WTC11 (cell line): ENCODE data around the gene ANO7. TPM values are rescaled to one million over a fixed set of nuclear protein-coding genes. Genes with fewer than 3 reads are reported as not detected.

Experiments used
- ATAC-seq: fragments of 200-7000 bp; cut with Tn5 transposase; 2 replicates; pipeline ENCODE4 v1.10.0; 2021; ENCODE audit warnings: mild to moderate bottlenecking, moderate library complexity
- CTCF ChIA-PET: fragments of 300-600 bp; sonication (Branson Sonifier 250); formaldehyde crosslinking; loops from one replicate; lab custom pipeline; 2021; ENCODE audit warnings: antibody characterized with exemption; lab: Charles Lee
- POLR2A ChIA-PET: fragments of 350-600 bp; sonication (Branson Sonifier 250); formaldehyde crosslinking; loops from one replicate; lab custom pipeline; 2021; ENCODE audit warnings: antibody characterized with exemption; lab: Charles Lee
- DNase-seq: peaks from one replicate; pipeline ENCODE4 v3.0.0; 2021; ENCODE audit warnings: low spot score
- H3K27ac Mint-ChIP-seq: 2 replicates; pipeline ENCODE4 v1.8.0; 2021; ENCODE audit warnings: mixed read lengths
- H3K27me3 Mint-ChIP-seq: 2 replicates; pipeline ENCODE4 v1.8.0; 2021; ENCODE audit warnings: low read depth, mild to moderate bottlenecking, moderate library complexity, mixed read lengths
- H3K36me3 Mint-ChIP-seq: 2 replicates; pipeline ENCODE4 v1.8.0; 2021; ENCODE audit warnings: mixed read lengths
- H3K4me1 Mint-ChIP-seq: 2 replicates; pipeline ENCODE4 v1.8.0; 2022; ENCODE audit warnings: mixed read lengths
- H3K4me3 Mint-ChIP-seq: 2 replicates; pipeline ENCODE4 v1.8.0; 2021; ENCODE audit warnings: mild to moderate bottlenecking, moderate library complexity, mixed read lengths
- H3K9me3 Mint-ChIP-seq: 2 replicates; pipeline ENCODE4 v1.8.0; 2021; ENCODE audit warnings: mixed read lengths
- E2F1 ChIP-seq: sonication (generic); formaldehyde crosslinking; IDR thresholded peaks from 2 replicates; pipeline ENCODE4 v1.8.0; 2022; ENCODE audit warnings: mild to moderate bottlenecking, missing genetic modification reagents
- FOXP4 ChIP-seq: sonication (generic); formaldehyde crosslinking; IDR thresholded peaks from 2 replicates; pipeline ENCODE4 v1.8.0; 2022; ENCODE audit warnings: mild to moderate bottlenecking, missing genetic modification reagents
- JAZF1 ChIP-seq: fragments of 250-450 bp; sonication (Bioruptor Pico); IDR thresholded peaks from 2 replicates; pipeline ENCODE4 v1.9.0; 2021; ENCODE audit warnings: moderate library complexity, mild to moderate bottlenecking, inconsistent platforms
- KAT7 ChIP-seq: sonication (generic); formaldehyde crosslinking; IDR thresholded peaks from 2 replicates; pipeline ENCODE4 v1.8.1; 2023; ENCODE audit warnings: missing genetic modification reagents, mild to moderate bottlenecking, borderline replicate concordance
- MYBL2 ChIP-seq: sonication (generic); formaldehyde crosslinking; IDR thresholded peaks from 2 replicates; pipeline ENCODE4 v1.8.1; 2023; ENCODE audit warnings: mild to moderate bottlenecking, moderate library complexity, missing genetic modification reagents
- NFATC4 ChIP-seq: fragments of 250-450 bp; sonication (Bioruptor Pico); IDR thresholded peaks from 2 replicates; pipeline ENCODE4 v1.9.0; 2021; ENCODE audit warnings: mild to moderate bottlenecking
- NFE2L1 ChIP-seq: sonication (generic); formaldehyde crosslinking; IDR thresholded peaks from 2 replicates; pipeline ENCODE4 v1.8.1; 2023; ENCODE audit warnings: missing genetic modification reagents
- NR1H2 ChIP-seq: sonication (generic); formaldehyde crosslinking; IDR thresholded peaks from 2 replicates; pipeline ENCODE4 v1.9.0; 2021; ENCODE audit warnings: mild to moderate bottlenecking, moderate library complexity, missing genetic modification reagents
- NR2C2 ChIP-seq: sonication (generic); formaldehyde crosslinking; IDR thresholded peaks from 2 replicates; pipeline ENCODE4 v1.8.0; 2022; ENCODE audit warnings: mild to moderate bottlenecking, missing genetic modification reagents
- NR3C1 ChIP-seq: sonication (generic); formaldehyde crosslinking; conservative IDR thresholded peaks from 2 replicates; pipeline ENCODE4 v1.8.1; 2023; ENCODE audit warnings: low read depth, mild to moderate bottlenecking, missing genetic modification reagents
- SOX15 ChIP-seq: fragments of 250-450 bp; sonication (Bioruptor Pico); IDR thresholded peaks from 2 replicates; pipeline ENCODE4 v1.9.0; 2021; ENCODE audit warnings: mild to moderate bottlenecking
- ZMAT4 ChIP-seq: fragments of 250-450 bp; sonication (Bioruptor Pico); IDR thresholded peaks from 2 replicates; pipeline ENCODE4 v1.9.0; 2021; ENCODE audit warnings: mild to moderate bottlenecking
- ZNF671 ChIP-seq: fragments of 250-450 bp; sonication (Bioruptor Pico); IDR thresholded peaks from 2 replicates; pipeline ENCODE4 v1.8.0; 2021; ENCODE audit warnings: mild to moderate bottlenecking
- total RNA-seq: library from RNA; stranded (reverse); gene quantifications from 3 replicates; pipeline ENCODE4 v1.2.3, GENCODE V29; 2021
- TF ChIP-seq, protein P1 (sequence below): sonication (generic); formaldehyde crosslinking; conservative IDR thresholded peaks from 2 replicates; pipeline ENCODE4 v1.8.1; 2023; ENCODE audit warnings: mild to moderate bottlenecking, low read depth, missing genetic modification reagents, moderate library complexity
- TF ChIP-seq, protein P2 (sequence below): fragments of 200-600 bp; IDR thresholded peaks from 2 replicates; pipeline ENCODE4 v1.8.0; 2022; ENCODE audit warnings: antibody characterized with exemption
- TF ChIP-seq, protein P3 (sequence below): sonication (generic); formaldehyde crosslinking; IDR thresholded peaks from 2 replicates; pipeline ENCODE4 v1.8.0; 2022; ENCODE audit warnings: missing genetic modification reagents
- TF ChIP-seq, protein P4 (sequence below): sonication (generic); formaldehyde crosslinking; IDR thresholded peaks from 2 replicates; pipeline ENCODE4 v1.8.1; 2022; ENCODE audit warnings: low read depth, missing genetic modification reagents, borderline replicate concordance
- TF ChIP-seq, protein P5 (sequence below): fragments of 250-450 bp; sonication (Bioruptor Pico); IDR thresholded peaks from 2 replicates; pipeline ENCODE4 v1.9.0; 2021; ENCODE audit warnings: moderate library complexity, mild to moderate bottlenecking, inconsistent platforms, borderline replicate concordance

The ANO7 gene
- total RNA-seq, 1 experiment from 2014 or later: 8.0 TPM

- peaks cover 92% of the 10 kb centered on the region for H3K36me3 Mint-ChIP-seq
- no peaks in the 10 kb centered on the region for H3K4me1 Mint-ChIP-seq
Observed at GRCh38 chr2:241237047-241237446, 48.6 kb downstream of the ANO7 start.

More at GRCh38 chr2:241237047-241237446, 48.6 kb downstream of the ANO7 start:
- TF ChIP-seq, protein P1, sequence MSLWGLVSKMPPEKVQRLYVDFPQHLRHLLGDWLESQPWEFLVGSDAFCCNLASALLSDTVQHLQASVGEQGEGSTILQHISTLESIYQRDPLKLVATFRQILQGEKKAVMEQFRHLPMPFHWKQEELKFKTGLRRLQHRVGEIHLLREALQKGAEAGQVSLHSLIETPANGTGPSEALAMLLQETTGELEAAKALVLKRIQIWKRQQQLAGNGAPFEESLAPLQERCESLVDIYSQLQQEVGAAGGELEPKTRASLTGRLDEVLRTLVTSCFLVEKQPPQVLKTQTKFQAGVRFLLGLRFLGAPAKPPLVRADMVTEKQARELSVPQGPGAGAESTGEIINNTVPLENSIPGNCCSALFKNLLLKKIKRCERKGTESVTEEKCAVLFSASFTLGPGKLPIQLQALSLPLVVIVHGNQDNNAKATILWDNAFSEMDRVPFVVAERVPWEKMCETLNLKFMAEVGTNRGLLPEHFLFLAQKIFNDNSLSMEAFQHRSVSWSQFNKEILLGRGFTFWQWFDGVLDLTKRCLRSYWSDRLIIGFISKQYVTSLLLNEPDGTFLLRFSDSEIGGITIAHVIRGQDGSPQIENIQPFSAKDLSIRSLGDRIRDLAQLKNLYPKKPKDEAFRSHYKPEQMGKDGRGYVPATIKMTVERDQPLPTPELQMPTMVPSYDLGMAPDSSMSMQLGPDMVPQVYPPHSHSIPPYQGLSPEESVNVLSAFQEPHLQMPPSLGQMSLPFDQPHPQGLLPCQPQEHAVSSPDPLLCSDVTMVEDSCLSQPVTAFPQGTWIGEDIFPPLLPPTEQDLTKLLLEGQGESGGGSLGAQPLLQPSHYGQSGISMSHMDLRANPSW (CRISPR knock-in tag): no peak
- TF ChIP-seq NFATC4 (CRISPR knock-in tag) (no peak), ZMAT4 (CRISPR knock-in tag) (no peak), NFE2L1 (CRISPR knock-in tag) (no peak), SOX15 (no peak), NR1H2 (CRISPR knock-in tag) (no peak), MYBL2 (CRISPR knock-in tag) (no peak), ZNF671 (CRISPR knock-in tag) (no peak), FOXP4 (CRISPR knock-in tag) (no peak), NR3C1 (CRISPR knock-in tag) (no peak), KAT7 (CRISPR knock-in tag) (no peak), JAZF1 (no peak), E2F1 (CRISPR knock-in tag) (no peak), NR2C2 (CRISPR knock-in tag) (no peak)
- TF ChIP-seq, protein P2, sequence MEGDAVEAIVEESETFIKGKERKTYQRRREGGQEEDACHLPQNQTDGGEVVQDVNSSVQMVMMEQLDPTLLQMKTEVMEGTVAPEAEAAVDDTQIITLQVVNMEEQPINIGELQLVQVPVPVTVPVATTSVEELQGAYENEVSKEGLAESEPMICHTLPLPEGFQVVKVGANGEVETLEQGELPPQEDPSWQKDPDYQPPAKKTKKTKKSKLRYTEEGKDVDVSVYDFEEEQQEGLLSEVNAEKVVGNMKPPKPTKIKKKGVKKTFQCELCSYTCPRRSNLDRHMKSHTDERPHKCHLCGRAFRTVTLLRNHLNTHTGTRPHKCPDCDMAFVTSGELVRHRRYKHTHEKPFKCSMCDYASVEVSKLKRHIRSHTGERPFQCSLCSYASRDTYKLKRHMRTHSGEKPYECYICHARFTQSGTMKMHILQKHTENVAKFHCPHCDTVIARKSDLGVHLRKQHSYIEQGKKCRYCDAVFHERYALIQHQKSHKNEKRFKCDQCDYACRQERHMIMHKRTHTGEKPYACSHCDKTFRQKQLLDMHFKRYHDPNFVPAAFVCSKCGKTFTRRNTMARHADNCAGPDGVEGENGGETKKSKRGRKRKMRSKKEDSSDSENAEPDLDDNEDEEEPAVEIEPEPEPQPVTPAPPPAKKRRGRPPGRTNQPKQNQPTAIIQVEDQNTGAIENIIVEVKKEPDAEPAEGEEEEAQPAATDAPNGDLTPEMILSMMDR: no peak
- TF ChIP-seq, protein P3, sequence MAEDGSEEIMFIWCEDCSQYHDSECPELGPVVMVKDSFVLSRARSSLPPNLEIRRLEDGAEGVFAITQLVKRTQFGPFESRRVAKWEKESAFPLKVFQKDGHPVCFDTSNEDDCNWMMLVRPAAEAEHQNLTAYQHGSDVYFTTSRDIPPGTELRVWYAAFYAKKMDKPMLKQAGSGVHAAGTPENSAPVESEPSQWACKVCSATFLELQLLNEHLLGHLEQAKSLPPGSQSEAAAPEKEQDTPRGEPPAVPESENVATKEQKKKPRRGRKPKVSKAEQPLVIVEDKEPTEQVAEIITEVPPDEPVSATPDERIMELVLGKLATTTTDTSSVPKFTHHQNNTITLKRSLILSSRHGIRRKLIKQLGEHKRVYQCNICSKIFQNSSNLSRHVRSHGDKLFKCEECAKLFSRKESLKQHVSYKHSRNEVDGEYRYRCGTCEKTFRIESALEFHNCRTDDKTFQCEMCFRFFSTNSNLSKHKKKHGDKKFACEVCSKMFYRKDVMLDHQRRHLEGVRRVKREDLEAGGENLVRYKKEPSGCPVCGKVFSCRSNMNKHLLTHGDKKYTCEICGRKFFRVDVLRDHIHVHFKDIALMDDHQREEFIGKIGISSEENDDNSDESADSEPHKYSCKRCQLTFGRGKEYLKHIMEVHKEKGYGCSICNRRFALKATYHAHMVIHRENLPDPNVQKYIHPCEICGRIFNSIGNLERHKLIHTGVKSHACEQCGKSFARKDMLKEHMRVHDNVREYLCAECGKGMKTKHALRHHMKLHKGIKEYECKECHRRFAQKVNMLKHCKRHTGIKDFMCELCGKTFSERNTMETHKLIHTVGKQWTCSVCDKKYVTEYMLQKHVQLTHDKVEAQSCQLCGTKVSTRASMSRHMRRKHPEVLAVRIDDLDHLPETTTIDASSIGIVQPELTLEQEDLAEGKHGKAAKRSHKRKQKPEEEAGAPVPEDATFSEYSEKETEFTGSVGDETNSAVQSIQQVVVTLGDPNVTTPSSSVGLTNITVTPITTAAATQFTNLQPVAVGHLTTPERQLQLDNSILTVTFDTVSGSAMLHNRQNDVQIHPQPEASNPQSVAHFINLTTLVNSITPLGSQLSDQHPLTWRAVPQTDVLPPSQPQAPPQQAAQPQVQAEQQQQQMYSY (CRISPR knock-in tag): no peak
- TF ChIP-seq, protein P4, sequence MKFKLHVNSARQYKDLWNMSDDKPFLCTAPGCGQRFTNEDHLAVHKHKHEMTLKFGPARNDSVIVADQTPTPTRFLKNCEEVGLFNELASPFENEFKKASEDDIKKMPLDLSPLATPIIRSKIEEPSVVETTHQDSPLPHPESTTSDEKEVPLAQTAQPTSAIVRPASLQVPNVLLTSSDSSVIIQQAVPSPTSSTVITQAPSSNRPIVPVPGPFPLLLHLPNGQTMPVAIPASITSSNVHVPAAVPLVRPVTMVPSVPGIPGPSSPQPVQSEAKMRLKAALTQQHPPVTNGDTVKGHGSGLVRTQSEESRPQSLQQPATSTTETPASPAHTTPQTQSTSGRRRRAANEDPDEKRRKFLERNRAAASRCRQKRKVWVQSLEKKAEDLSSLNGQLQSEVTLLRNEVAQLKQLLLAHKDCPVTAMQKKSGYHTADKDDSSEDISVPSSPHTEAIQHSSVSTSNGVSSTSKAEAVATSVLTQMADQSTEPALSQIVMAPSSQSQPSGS (CRISPR knock-in tag): no peak
- TF ChIP-seq, protein P5, sequence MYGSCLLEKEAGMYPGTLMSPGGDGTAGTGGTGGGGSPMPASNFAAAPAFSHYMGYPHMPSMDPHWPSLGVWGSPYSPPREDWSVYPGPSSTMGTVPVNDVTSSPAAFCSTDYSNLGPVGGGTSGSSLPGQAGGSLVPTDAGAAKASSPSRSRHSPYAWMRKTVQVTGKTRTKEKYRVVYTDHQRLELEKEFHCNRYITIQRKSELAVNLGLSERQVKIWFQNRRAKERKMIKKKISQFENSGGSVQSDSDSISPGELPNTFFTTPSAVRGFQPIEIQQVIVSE: no peak
- TF ChIP-seq, all 79 proteins: peak for 0
- Mint-ChIP-seq H3K4me3 (no peak overlapping the region), H3K9me3 (no peaks in the 10 kb centered on the region), H3K27me3 (no peaks in the 10 kb centered on the region), H3K27ac (peak overlapping the region; percentile 78)
- no peak for DNase-seq
- no peak for ATAC-seq
- ChIA-PET POLR2A (no interaction called here), CTCF (no interaction called here)
